Measurements from ENCODE around the gene HIGD2A. TPM values are rescaled to one million over a fixed set of nuclear protein-coding genes. Genes with fewer than 3 reads are reported as not detected.

Gene HIGD2A
- total and polyA plus RNA-seq, 10 of the 15 experiments (the other 5 are each of a cell fraction or from before 2014, with no cell fraction given): 152 to 348 (median 194) TPM

- Histone ChIP-seq H3K9ac (ENCODE audit: control insufficient read depth, insufficient read depth, low read length) (no peak overlapping the region), H4K20me1 (ENCODE audit: control insufficient read depth, insufficient read depth) (no peaks in the 10 kb centered on the region), H3K27me3 (replicated peaks in 1 of 2; ENCODE audit: control insufficient read depth in 2 of 2, insufficient read depth in 2 of 2, low read length in 1 of 2) (no peaks in the 10 kb centered on the region), H3K4me3 (no peak overlapping the region), H3K36me3 (ENCODE audit: control insufficient read depth in 2 of 2, insufficient read depth in 2 of 2, low read length in 1 of 2) (no peaks in the 10 kb centered on the region; a peak in 1 of 4 replicates), H3K4me1 (ENCODE audit: control insufficient read depth, insufficient read depth, low read length) (peaks cover 19% of the 10 kb centered on the region), H3K9me3 (replicated peaks; ENCODE audit: control insufficient read depth, insufficient read depth, low read length) (no peaks in the 10 kb centered on the region), H3K4me2 (ENCODE audit: control insufficient read depth, insufficient read depth) (no peak overlapping the region), H3K27ac (ENCODE audit: control insufficient read depth, insufficient read depth) (no peak overlapping the region), H2AFZ (ENCODE audit: control insufficient read depth, low read depth, low read length) (no peak overlapping the region), H3K79me2 (ENCODE audit: control insufficient read depth, insufficient read depth, low read length) (peaks cover 5% of the 10 kb centered on the region)
- CTCF ChIA-PET: no interaction called here
- TF ChIP-seq CTCF (IDR thresholded peaks at IDR 0.05 in 2 of 3, conservative IDR thresholded peaks at IDR 0.05 in 1 of 3; ENCODE audit: control insufficient read depth in 2 of 3, extremely low read depth in 1 of 3, insufficient read depth in 1 of 3, low read depth in 3 of 3, low read length in 3 of 3) (no peak), E2F4 (IDR thresholded peaks at IDR 0.05; ENCODE audit: low read depth, low read length) (no peak)
- POLR2A ChIA-PET: interaction anchor here (0.6 to 0.7 kb wide), 2 partner anchors 22 to 23 kb away, joined by 3 read pairs; no protein-coding TSS in a partner anchor
- intact Hi-C loops (cut with micrococcal nuclease; ENCODE audit: unreplicated experiment) (loop anchor here (10.0 kb wide), 2 partner anchors 232 to 678 kb away; partner anchors contain the start of gene TSPAN17), in situ Hi-C loops (cut with MboI) (no loop called here)
- RAD21 ChIA-PET (ENCODE audit: unreplicated experiment): no interaction called here
- DNase-seq (ENCODE audit: low read depth, low spot score) (no peak), FAIRE-seq (no peak), ATAC-seq (no peak)
- SMC1A ChIA-PET (ENCODE audit: uncharacterized antibody, unreplicated experiment): no interaction called here
- no TSS peak for BruUV-seq (replicated peaks)
- WGBS (ENCODE audit: insufficient coverage, insufficient replicate concordance, low lambda C conversion rate, missing lambda C conversion rate): 90% methylated on average over 10 of the region's 10 CpGs
These were observed 24.1 kb downstream of the HIGD2A start for GRCh38 chr5:176412517-176413254.

GRCh38 chr5:176413255-176413565 is 24.7 kb downstream of the HIGD2A start:
- peaks cover 19% of the 10 kb centered on the region for H3K4me1 ChIP-seq (ENCODE audit: control insufficient read depth, insufficient read depth, low read length)
- TF ChIP-seq ZSCAN29 (IDR thresholded peaks at IDR 0.05) (no peak), HSF1 (IDR thresholded peaks at IDR 0.05; ENCODE audit: low read depth, low read length) (no peak), STAT1 (conservative IDR thresholded peaks at IDR 0.05) (no peak), POLR2AphosphoS2 (IDR thresholded peaks at IDR 0.05; ENCODE audit: low read depth, low read length) (no peak), POU2F2 (IDR thresholded peaks at IDR 0.05; ENCODE audit: borderline replicate concordance, low read depth, low read length) (no peak), EZH2 (IDR thresholded peaks at IDR 0.05; ENCODE audit: borderline replicate concordance, control insufficient read depth, low read depth, low read length) (no peak), SMAD5 (IDR thresholded peaks at IDR 0.05; ENCODE audit: low read depth) (no peak), MYC (IDR thresholded peaks at IDR 0.05; ENCODE audit: insufficient read depth, insufficient read length, insufficient replicate concordance, low read length, severe bottlenecking) (no peak), KLF5 (IDR thresholded peaks at IDR 0.05; ENCODE audit: partially characterized antibody) (no peak), TBL1XR1 (IDR thresholded peaks at IDR 0.05; ENCODE audit: low read depth, low read length) (no peak), PML (IDR thresholded peaks at IDR 0.05; ENCODE audit: low read length) (no peak)

More at GRCh38 chr5:176413255-176413565, 24.7 kb downstream of the HIGD2A start:
- no peaks in the 10 kb centered on the region; a peak in 1 of 4 replicates for H3K36me3 ChIP-seq (ENCODE audit: control insufficient read depth in 2 of 2, insufficient read depth in 2 of 2, low read length in 1 of 2)
- H3K79me2 ChIP-seq (ENCODE audit: control insufficient read depth, insufficient read depth, low read length): peaks cover 5% of the 10 kb centered on the region
- in situ Hi-C loops (cut with MboI): no loop called here
- H3K4me3 ChIP-seq: no peak overlapping the region
- ChIA-PET SMC1A (ENCODE audit: uncharacterized antibody, unreplicated experiment) (no interaction called here), CTCF (no interaction called here), POLR2A (no interaction called here), RAD21 (ENCODE audit: unreplicated experiment) (no interaction called here)
- H3K27ac ChIP-seq (ENCODE audit: control insufficient read depth, insufficient read depth): no peak overlapping the region
- no peaks in the 10 kb centered on the region for H4K20me1 ChIP-seq (ENCODE audit: control insufficient read depth, insufficient read depth)
- 95% methylated on average over 2 of the region's 2 CpGs for WGBS (ENCODE audit: insufficient coverage, insufficient replicate concordance, low lambda C conversion rate, missing lambda C conversion rate)
- no TSS peak for BruUV-seq (replicated peaks)
- no peak overlapping the region for H3K9ac ChIP-seq (ENCODE audit: control insufficient read depth, insufficient read depth, low read length)
- intact Hi-C loops (cut with micrococcal nuclease; ENCODE audit: unreplicated experiment): loop anchor here (10.0 kb wide), 2 partner anchors 232 to 678 kb away; partner anchors contain the start of gene TSPAN17
- H3K9me3 ChIP-seq (replicated peaks; ENCODE audit: control insufficient read depth, insufficient read depth, low read length): no peaks in the 10 kb centered on the region
- ATAC-seq: no peak
- FAIRE-seq: no peak
- H3K4me2 ChIP-seq (ENCODE audit: control insufficient read depth, insufficient read depth): no peak overlapping the region
- H2AFZ ChIP-seq (ENCODE audit: control insufficient read depth, low read depth, low read length): no peak overlapping the region
- no peak for DNase-seq (ENCODE audit: low read depth, low spot score)
- no peaks in the 10 kb centered on the region for H3K27me3 ChIP-seq (replicated peaks in 1 of 2; ENCODE audit: control insufficient read depth in 2 of 2, insufficient read depth in 2 of 2, low read length in 1 of 2)
